ENCODE measurements around the gene ZFYVE28. TPM values are rescaled to one million over a fixed set of nuclear protein-coding genes. Genes with fewer than 3 reads are reported as not detected.
A peak's percentile ranks its signal among the peaks of the same experiment; 100 is the strongest.
"Not testable (repeated sequence)": the region's sequence is repeated elsewhere in the genome, so short reads cannot be mapped to it uniquely, and the experiment has no call there.

Gene ZFYVE28
- total RNA-seq, 2 donors from 2014 or later: 49.4 to 63.6 TPM

DNA sequence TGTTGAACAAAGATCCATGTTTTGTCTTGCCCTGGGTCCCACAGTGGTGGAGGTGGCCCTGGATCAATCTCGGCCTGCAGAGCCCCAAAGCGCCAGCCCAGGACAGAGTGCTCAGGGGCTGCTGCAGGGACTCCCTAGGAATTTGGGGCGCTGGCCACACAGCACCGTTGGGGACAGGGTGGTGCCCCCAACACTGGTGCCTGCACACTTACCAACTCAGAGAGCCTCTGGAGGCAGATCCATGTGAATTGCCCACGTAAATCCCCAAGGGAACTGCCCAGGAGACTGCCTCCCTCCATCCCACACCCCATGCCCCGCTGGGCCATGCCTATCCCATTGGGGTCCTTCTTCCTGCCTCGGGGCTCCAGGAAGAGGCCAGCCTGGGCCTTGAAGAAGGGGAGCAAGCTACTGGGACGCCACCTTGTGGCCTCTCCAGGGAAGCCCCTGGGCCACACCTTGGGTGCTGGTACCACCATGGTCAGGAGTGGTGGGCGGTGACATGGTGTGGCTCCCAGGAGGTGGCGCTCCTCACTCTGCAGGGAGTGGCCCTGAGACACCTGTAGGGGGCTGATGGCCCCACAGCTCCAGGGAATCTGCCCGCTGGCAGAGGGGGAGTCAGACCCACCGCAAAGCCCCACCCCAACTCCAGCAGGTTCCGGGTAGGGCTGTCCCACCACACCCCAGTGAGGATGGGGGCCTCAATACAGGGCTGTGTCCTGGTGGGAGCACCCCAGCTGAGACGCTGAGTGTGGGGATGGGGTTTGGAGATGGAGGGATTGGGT, 23.1 kb upstream of the ZFYVE28 start:
- H3K36me3 Mint-ChIP-seq (ENCODE audit: low read depth): no peaks in the 10 kb centered on the region
- H3K4me3 Mint-ChIP-seq: no peak overlapping the region
- H3K27ac Mint-ChIP-seq: no peak overlapping the region

DNA sequence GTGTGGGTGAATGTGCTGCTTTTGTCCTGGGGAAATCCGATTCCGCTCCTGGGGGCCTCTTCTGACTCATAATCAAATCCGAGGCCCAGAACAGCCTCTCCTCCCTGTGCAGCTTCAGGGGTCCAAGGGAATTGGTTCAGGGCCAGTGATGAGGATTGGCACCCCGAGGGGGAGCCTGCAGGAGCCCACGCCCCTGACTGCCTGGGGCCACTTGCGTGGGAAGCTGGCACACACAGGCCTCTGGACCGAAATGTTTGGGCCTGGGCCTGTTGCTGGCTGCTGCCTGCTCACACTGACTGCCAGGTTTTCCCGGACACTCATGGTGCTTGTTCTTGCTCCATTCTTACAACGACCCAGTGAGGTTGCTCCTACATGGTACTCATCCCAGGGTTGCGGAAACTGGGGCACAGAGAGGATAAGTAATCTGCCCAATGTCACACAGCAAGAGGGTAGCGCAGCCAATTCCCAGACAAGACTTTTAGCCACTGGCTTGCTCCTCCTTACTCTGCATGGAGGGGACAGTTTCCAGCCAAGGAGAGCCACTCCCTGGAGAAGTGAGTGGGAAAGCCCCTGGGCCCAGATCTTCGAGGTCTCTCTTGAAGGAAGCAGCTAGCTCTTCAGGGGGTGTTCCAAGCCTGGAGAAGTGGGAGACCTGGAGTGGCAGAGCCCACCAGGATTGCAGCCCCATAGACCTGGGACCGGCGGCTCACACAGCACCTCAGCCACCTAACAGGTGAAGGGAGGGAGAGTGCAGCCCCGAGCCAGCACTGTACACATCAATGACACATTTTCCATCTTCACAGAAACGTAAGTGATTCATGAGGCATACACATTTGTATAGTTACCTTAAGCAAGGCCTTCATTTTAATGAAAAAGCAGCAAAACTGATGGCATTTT, 20.6 kb upstream of the ZFYVE28 start:
- Mint-ChIP-seq H3K4me1 (peaks cover 3% of the 10 kb centered on the region), H3K27me3 (no peaks in the 10 kb centered on the region), H3K27ac (no peak overlapping the region), H3K4me3 (no peak overlapping the region), H3K36me3 (ENCODE audit: low read depth) (no peaks in the 10 kb centered on the region)
- ATAC-seq: no peak
- H3K9me3 ChIP-seq (ENCODE audit: control insufficient read depth, low read length, poor library complexity, severe bottlenecking): no peaks in the 10 kb centered on the region
- DNase-seq: no peak

More for the DNA sequence above, 23.1 kb upstream of the ZFYVE28 start:
- H3K9me3 ChIP-seq (ENCODE audit: control insufficient read depth, low read length, poor library complexity, severe bottlenecking): no peaks in the 10 kb centered on the region
- ATAC-seq (peak; percentile 99), DNase-seq (peak; percentile 52 to 65 (median 56))
- no peaks in the 10 kb centered on the region for H3K27me3 Mint-ChIP-seq
- peaks cover 3% of the 10 kb centered on the region for H3K4me1 Mint-ChIP-seq

DNA sequence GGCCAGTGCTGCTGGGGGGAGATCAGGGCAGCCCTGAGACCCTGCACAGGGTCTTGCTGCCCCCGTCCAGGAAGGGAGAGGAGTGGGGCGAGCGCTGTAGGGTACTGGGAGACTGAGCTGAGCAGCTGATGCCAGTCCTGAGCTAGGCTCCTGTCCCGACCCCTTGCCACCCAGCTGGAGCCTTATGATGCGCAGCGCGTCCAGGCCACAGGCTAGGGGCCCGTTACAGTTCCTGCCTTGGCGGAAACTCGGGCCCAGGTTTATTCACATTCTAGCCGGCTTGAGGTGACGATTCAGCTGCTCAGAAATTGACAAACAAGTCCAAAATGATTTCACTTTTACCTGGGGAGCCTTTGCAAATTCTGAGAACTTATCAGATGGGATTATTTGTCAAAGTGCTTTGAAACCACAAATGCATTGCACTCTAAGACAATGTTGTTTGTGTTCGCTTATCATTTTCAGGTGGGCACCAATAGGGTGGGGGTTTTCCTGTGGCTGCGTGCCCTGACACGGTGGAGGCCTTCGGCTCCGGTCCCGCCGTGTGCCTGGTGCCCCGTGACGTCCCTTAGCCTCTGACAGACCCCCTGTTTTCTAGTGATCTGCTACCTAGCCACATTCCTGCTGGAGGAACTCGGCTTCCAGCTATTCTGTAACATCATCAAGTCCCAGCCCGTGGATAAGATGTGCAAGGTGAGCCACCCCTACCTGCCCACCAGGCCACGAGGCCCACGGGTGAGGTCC, 19.2 kb upstream of the ZFYVE28 start:
- H3K36me3 Mint-ChIP-seq (ENCODE audit: low read depth): no peaks in the 10 kb centered on the region
- peaks cover 7% of the 10 kb centered on the region for H3K4me1 Mint-ChIP-seq
- no peak overlapping the region for H3K4me3 Mint-ChIP-seq
- DNase-seq: no peak
- H3K9me3 ChIP-seq (ENCODE audit: control insufficient read depth, low read length, poor library complexity, severe bottlenecking): no peaks in the 10 kb centered on the region
- no peaks in the 10 kb centered on the region for H3K27me3 Mint-ChIP-seq
- no peak overlapping the region for H3K27ac Mint-ChIP-seq
- ATAC-seq: no peak

DNA sequence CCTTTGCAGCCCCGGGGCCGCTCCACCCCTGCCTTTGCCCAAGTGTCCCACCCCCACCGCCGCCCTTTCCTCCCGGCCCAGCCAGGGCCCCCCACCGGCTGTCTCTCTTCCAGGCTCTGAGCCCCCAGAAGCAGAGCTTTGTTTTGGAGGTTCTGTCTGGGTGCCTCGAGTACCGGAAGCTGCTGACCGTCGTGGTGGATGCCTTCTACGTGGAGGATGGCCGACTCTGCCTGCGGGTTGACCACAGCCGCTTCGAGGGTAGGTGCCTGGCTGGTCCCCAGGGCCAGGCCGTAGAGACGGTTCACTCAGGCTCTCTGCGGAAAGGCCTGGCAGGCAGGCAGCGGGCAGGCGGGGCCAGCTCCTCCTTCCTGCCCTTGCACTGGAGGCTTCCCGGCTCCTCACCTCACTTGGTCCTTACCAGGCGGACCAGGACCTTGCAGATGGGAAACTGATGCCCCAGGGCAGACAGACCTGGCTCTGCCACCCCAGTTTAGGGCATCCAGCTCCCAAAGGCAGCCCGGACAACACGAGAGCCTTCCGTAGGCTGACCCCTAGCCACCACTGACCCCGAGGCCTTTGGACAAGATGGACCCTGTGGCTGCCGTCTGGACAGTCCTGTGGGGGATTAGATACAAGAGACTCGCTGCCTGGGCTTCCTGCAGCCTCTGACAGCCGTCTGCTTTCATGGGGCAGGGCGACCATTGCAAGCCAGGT, 18.5 kb upstream of the ZFYVE28 start:
- Mint-ChIP-seq H3K4me1 (peaks cover 7% of the 10 kb centered on the region), H3K27ac (no peak overlapping the region), H3K4me3 (no peak overlapping the region), H3K27me3 (no peaks in the 10 kb centered on the region), H3K36me3 (ENCODE audit: low read depth) (no peaks in the 10 kb centered on the region)
- DNase-seq (no peak), ATAC-seq (no peak)
- H3K9me3 ChIP-seq (ENCODE audit: control insufficient read depth, low read length, poor library complexity, severe bottlenecking): no peaks in the 10 kb centered on the region

GRCh38 chr4:2436301-2436700, 17.9 kb upstream of the ZFYVE28 start:
- Mint-ChIP-seq H3K27ac (no peak overlapping the region), H3K36me3 (ENCODE audit: low read depth) (no peaks in the 10 kb centered on the region), H3K4me3 (no peak overlapping the region), H3K27me3 (no peaks in the 10 kb centered on the region), H3K4me1 (peaks cover 4% of the 10 kb centered on the region)
- no peak for ATAC-seq
- no peaks in the 10 kb centered on the region for H3K9me3 ChIP-seq (ENCODE audit: control insufficient read depth, low read length, poor library complexity, severe bottlenecking)
- no peak for DNase-seq

DNA sequence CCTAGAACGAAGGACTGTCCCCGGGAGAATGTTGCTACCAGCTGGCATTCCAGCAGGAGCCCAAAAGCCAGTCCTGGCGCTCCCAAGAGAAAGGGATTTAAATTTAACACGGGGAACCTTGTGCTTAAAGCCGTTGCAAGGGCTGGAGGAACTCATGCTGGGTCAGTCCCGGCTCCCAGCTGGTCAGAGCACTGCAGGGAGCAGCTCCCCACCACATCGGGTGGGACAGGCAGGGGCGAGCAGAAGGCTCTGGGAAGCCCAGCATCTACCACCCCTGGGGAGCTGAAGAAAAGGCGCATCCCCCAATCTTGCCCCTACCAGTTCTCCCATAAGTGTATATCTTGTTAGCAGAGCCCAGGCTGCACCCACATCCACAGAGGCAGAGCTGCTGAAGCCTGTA, 16.0 kb upstream of the ZFYVE28 start:
- H3K27me3 Mint-ChIP-seq: no peaks in the 10 kb centered on the region
- DNase-seq (no peak), ATAC-seq (no peak)
- no peaks in the 10 kb centered on the region for H3K9me3 ChIP-seq (ENCODE audit: control insufficient read depth, low read length, poor library complexity, severe bottlenecking)
- H3K4me3 Mint-ChIP-seq: no peak overlapping the region
- H3K36me3 Mint-ChIP-seq (ENCODE audit: low read depth): no peaks in the 10 kb centered on the region
- H3K27ac Mint-ChIP-seq: no peak overlapping the region
- peaks cover 4% of the 10 kb centered on the region for H3K4me1 Mint-ChIP-seq

GRCh38 chr4:2433609-2434350, 15.3 kb upstream of the ZFYVE28 start:
- Mint-ChIP-seq H3K4me3 (no peak overlapping the region), H3K4me1 (peaks cover 4% of the 10 kb centered on the region), H3K36me3 (ENCODE audit: low read depth) (no peaks in the 10 kb centered on the region), H3K27me3 (peaks cover 4% of the 10 kb centered on the region), H3K27ac (no peak overlapping the region)
- no peaks in the 10 kb centered on the region for H3K9me3 ChIP-seq (ENCODE audit: control insufficient read depth, low read length, poor library complexity, severe bottlenecking)
- ATAC-seq (no peak), DNase-seq (no peak)

DNA sequence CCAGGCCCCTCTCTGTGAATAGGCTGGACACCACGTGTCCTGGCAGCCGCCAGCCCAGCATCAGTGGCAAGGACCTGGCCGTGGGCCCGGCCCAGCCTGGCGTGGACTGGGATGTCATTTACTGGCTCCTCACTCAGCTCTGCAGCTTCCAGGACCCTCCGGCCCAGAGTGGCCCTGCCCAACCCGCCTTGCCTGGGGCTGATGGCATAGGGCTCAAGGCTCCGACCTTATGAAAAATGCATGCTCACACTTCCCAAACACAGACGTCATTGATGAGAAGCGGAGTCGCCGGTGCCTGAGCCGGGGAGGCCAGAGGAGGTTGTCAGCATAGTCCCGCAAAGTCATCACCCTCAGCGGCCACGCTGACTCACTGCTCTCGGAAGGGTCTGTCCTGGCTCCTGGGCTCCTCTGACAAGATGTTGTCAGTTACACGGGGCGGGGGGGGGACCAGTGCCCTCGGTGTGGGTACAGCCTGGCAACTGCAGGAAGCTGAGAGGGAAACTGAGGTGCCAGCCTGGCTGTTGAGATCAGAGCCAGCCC, 14.6 kb upstream of the ZFYVE28 start:
- ATAC-seq (no peak), DNase-seq (no peak)
- Mint-ChIP-seq H3K4me3 (no peak overlapping the region), H3K4me1 (peaks cover 4% of the 10 kb centered on the region), H3K27me3 (peaks cover 7% of the 10 kb centered on the region), H3K36me3 (ENCODE audit: low read depth) (no peaks in the 10 kb centered on the region), H3K27ac (no peak overlapping the region)
- no peaks in the 10 kb centered on the region for H3K9me3 ChIP-seq (ENCODE audit: control insufficient read depth, low read length, poor library complexity, severe bottlenecking)

- no peak overlapping the region for H3K4me3 Mint-ChIP-seq
- no peaks in the 10 kb centered on the region for H3K9me3 ChIP-seq (ENCODE audit: control insufficient read depth, low read length, poor library complexity, severe bottlenecking)
- H3K27ac Mint-ChIP-seq: no peak overlapping the region
- DNase-seq (no peak), ATAC-seq (no peak)
- peaks cover 4% of the 10 kb centered on the region for H3K4me1 Mint-ChIP-seq
- no peaks in the 10 kb centered on the region for H3K36me3 Mint-ChIP-seq (ENCODE audit: low read depth)
- peaks cover 7% of the 10 kb centered on the region for H3K27me3 Mint-ChIP-seq
These were observed 13.6 kb upstream of the ZFYVE28 start for GRCh38 chr4:2432004-2432403.

DNA sequence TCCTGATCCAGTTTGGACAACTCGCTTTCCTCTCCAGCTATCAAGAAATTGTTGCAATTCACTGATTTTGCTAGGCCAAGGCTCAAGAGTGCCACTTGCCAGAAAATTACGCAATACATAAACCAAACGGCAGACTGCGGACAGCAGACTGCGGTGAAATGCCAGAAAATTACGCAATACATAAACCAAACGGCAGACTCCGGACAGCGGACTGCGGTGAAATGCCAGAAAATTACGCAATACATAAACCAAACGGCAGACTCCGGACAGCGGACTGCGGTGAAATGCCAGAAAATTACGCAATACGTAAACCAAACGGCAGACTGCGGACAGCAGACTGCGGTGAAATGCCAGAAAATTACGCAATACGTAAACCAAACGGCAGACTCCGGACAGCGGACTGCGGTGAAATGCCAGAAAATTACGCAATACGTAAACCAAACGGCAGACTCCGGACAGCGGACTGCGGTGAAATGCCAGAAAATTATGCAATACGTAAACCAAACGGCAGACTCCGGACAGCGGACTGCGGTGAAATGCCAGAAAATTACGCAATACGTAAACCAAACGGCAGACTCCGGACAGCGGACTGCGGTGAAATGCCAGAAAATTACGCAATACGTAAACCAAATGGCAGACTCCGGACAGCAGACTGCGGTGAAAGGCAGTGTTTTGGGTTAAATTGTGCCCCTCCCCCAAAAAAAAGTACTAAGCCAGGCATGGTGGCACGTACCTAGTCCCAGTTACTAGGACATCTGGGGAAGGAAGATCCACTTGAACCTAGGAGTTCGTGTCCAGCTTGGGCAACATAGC, 11.7 kb upstream of the ZFYVE28 start:
- not testable (repeated sequence) for H3K27ac Mint-ChIP-seq; H3K4me3 Mint-ChIP-seq; H3K9me3 ChIP-seq (ENCODE audit: control insufficient read depth, low read length, poor library complexity, severe bottlenecking); H3K27me3 Mint-ChIP-seq; H3K4me1 Mint-ChIP-seq; H3K36me3 Mint-ChIP-seq (ENCODE audit: low read depth); DNase-seq; ATAC-seq

GRCh38 chr4:2428496-2429213, 10.2 kb upstream of the ZFYVE28 start:
- peaks cover 7% of the 10 kb centered on the region for H3K4me1 Mint-ChIP-seq
- peak overlapping the region; percentile 24 for H3K27ac Mint-ChIP-seq
- no peaks in the 10 kb centered on the region for H3K9me3 ChIP-seq (ENCODE audit: control insufficient read depth, low read length, poor library complexity, severe bottlenecking)
- H3K27me3 Mint-ChIP-seq: peaks cover 7% of the 10 kb centered on the region
- DNase-seq (no peak), ATAC-seq (no peak)
- no peaks in the 10 kb centered on the region for H3K36me3 Mint-ChIP-seq (ENCODE audit: low read depth)
- H3K4me3 Mint-ChIP-seq: no peak overlapping the region
